ENCODE measurements around the gene IFIT1B.
A peak's percentile ranks its signal among the peaks of the same experiment; 100 is the strongest.

IFIT1B gene

GRCh38 chr10:89395141-89395540 is 17.3 kb downstream of the IFIT1B start:
- H3K4ac ChIP-seq (ENCODE audit: low read depth in 1 of 2, low read length in 2 of 2), result no peak overlapping the region
- peaks cover 4% of the 10 kb centered on the region for H3K79me1 ChIP-seq (replicated peaks; ENCODE audit: low read length, poor library complexity, severe bottlenecking)
- H2BK15ac ChIP-seq (ENCODE audit: low read depth, poor library complexity, severe bottlenecking), result no peak overlapping the region
- peaks cover 4% of the 10 kb centered on the region for H3K4me1 ChIP-seq (ENCODE audit: control insufficient read depth, insufficient read depth, low read depth, low read length)
- no peaks in the 10 kb centered on the region for H3K27me3 ChIP-seq (ENCODE audit: control insufficient read depth in 1 of 2, insufficient read depth in 1 of 2, low read length in 2 of 2)
- H2BK12ac ChIP-seq (ENCODE audit: low read length in 2 of 2), result peak overlapping the region; percentile 78 to 86
- H3K36me3 ChIP-seq (ENCODE audit: control insufficient read depth in 1 of 2, insufficient read depth in 2 of 2, low read depth in 1 of 2, low read length in 2 of 2), result peaks cover 0 to 25% of the 10 kb centered on the region in 2 experiments
- peak overlapping the region; percentile 77 for H4K8ac ChIP-seq (ENCODE audit: low read length)
- no peak overlapping the region for H2BK120ac ChIP-seq (ENCODE audit: low read depth, low read length)
- no peak overlapping the region for H3K4me2 ChIP-seq (ENCODE audit: low read length, poor library complexity, severe bottlenecking)
- no peak overlapping the region for H3K9ac ChIP-seq (ENCODE audit: low read length)
- H3K18ac ChIP-seq (ENCODE audit: low read depth in 1 of 2, low read length in 2 of 2), result peak overlapping the region; percentile 9 to 56
- no peaks in the 10 kb centered on the region for H3K9me3 ChIP-seq (ENCODE audit: control insufficient read depth, low read length)
- no peak overlapping the region for H3K27ac ChIP-seq (ENCODE audit: low read length, poor library complexity, severe bottlenecking)
- H3K14ac ChIP-seq (ENCODE audit: low read length in 2 of 2), result no peak overlapping the region
- no peak overlapping the region for H3K4me3 ChIP-seq (ENCODE audit: insufficient read depth in 1 of 2, low read depth in 1 of 2, low read length in 2 of 2)
- peak overlapping the region; percentile 69 for H4K91ac ChIP-seq (ENCODE audit: low read length)
- no peak overlapping the region for H3K23ac ChIP-seq (ENCODE audit: low read length in 2 of 2)
- DNase-seq, result no peak
- H2AK5ac ChIP-seq (ENCODE audit: low read length, severe bottlenecking), result no peak overlapping the region
- no peak overlapping the region for H2AFZ ChIP-seq (ENCODE audit: low read depth, low read length)
- no peak overlapping the region for H2BK5ac ChIP-seq (ENCODE audit: low read depth, low read length, poor library complexity, severe bottlenecking)
- 97% methylated on average over 2 of the region's 2 CpGs for WGBS

DNA sequence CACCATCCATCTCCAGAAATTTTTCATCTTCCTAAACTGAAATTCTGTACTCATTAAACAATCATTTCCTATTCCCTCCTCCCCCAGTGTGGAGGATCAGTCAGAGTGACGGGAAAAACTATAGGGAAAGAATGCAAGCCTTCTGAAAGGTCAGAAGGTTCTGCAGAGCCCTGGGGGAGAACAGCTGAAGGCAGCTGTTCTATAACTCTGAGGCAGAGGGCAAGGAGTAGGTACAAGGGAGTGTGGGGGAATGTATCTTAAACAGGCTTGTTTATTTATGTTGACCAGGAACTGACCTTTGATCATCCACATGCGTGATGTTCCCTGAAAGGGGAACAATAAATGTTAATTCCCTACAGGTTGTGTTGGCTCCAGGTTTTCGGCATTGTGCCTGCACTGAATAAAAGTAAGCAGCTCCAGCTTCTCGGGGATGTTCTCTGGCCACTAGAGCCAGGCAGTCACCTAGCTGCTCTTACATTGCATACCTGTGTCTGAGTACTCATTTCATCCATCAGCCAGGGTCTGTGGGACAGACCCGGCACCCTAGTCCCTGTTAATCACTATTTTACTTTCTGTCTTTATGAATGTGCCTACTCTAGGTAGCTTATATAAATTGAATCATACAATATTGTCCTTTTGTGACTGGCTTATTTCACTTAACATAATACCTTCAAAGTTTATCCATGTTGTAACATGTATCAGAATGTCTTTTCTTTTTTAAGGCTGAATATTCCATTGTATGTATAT is 20.3 kb downstream of the IFIT1B start:
- Histone ChIP-seq H3K4me2 (ENCODE audit: low read length, poor library complexity, severe bottlenecking) (no peak overlapping the region), H3K23ac (ENCODE audit: low read length in 2 of 2) (no peak overlapping the region), H3K9me3 (ENCODE audit: control insufficient read depth, low read length) (no peaks in the 10 kb centered on the region), H3K79me1 (replicated peaks; ENCODE audit: low read length, poor library complexity, severe bottlenecking) (peaks cover 4% of the 10 kb centered on the region), H2AFZ (ENCODE audit: low read depth, low read length) (no peak overlapping the region), H3K4me3 (ENCODE audit: insufficient read depth in 1 of 2, low read depth in 1 of 2, low read length in 2 of 2) (no peak overlapping the region), H3K4me1 (ENCODE audit: control insufficient read depth, insufficient read depth, low read depth, low read length) (peaks cover 2% of the 10 kb centered on the region), H3K18ac (ENCODE audit: low read depth in 1 of 2, low read length in 2 of 2) (peak overlapping the region in 1 of 2 experiments; percentile 48), H3K36me3 (ENCODE audit: control insufficient read depth in 1 of 2, insufficient read depth in 2 of 2, low read depth in 1 of 2, low read length in 2 of 2) (peaks cover 0 to 44% of the 10 kb centered on the region in 2 experiments), H3K14ac (ENCODE audit: low read length in 2 of 2) (no peak overlapping the region), H2BK120ac (ENCODE audit: low read depth, low read length) (peak overlapping the region; percentile 49), H2BK15ac (ENCODE audit: low read depth, poor library complexity, severe bottlenecking) (no peak overlapping the region), H4K91ac (ENCODE audit: low read length) (no peak overlapping the region), H2AK5ac (ENCODE audit: low read length, severe bottlenecking) (no peak overlapping the region), H3K9ac (ENCODE audit: low read length) (no peak overlapping the region), H3K27me3 (ENCODE audit: control insufficient read depth in 1 of 2, insufficient read depth in 1 of 2, low read length in 2 of 2) (no peaks in the 10 kb centered on the region), H2BK12ac (ENCODE audit: low read length in 2 of 2) (no peak overlapping the region), H3K27ac (ENCODE audit: low read length, poor library complexity, severe bottlenecking) (no peak overlapping the region), H2BK5ac (ENCODE audit: low read depth, low read length, poor library complexity, severe bottlenecking) (no peak overlapping the region), H4K8ac (ENCODE audit: low read length) (no peak overlapping the region), H3K4ac (ENCODE audit: low read depth in 1 of 2, low read length in 2 of 2) (peak overlapping the region in 1 of 2 experiments; percentile 67)
- DNase-seq, result peak; percentile 82
- WGBS, result 30% methylated on average over 4 of the region's 5 CpGs

GRCh38 chr10:89399956-89400355 is 22.1 kb downstream of the IFIT1B start:
- H2AK5ac ChIP-seq (ENCODE audit: low read length, severe bottlenecking), result no peak overlapping the region
- no peak overlapping the region for H4K8ac ChIP-seq (ENCODE audit: low read length)
- H3K4me3 ChIP-seq (ENCODE audit: insufficient read depth in 1 of 2, low read depth in 1 of 2, low read length in 2 of 2), result no peak overlapping the region
- H3K36me3 ChIP-seq (ENCODE audit: control insufficient read depth in 1 of 2, insufficient read depth in 2 of 2, low read depth in 1 of 2, low read length in 2 of 2), result peaks cover 0 to 59% of the 10 kb centered on the region in 2 experiments
- no peak overlapping the region for H3K14ac ChIP-seq (ENCODE audit: low read length in 2 of 2)
- H3K4ac ChIP-seq (ENCODE audit: low read depth in 1 of 2, low read length in 2 of 2), result no peak overlapping the region
- DNase-seq, result no peak
- peaks cover 4% of the 10 kb centered on the region for H3K79me1 ChIP-seq (replicated peaks; ENCODE audit: low read length, poor library complexity, severe bottlenecking)
- whole genome bisulfite sequencing, result no CpG with 5 or more reads among the region's 1 CpG
- H2BK12ac ChIP-seq (ENCODE audit: low read length in 2 of 2), result no peak overlapping the region
- H3K4me1 ChIP-seq (ENCODE audit: control insufficient read depth, insufficient read depth, low read depth, low read length), result no peaks in the 10 kb centered on the region
- H3K4me2 ChIP-seq (ENCODE audit: low read length, poor library complexity, severe bottlenecking), result no peak overlapping the region
- H3K27ac ChIP-seq (ENCODE audit: low read length, poor library complexity, severe bottlenecking), result no peak overlapping the region
- H3K23ac ChIP-seq (ENCODE audit: low read length in 2 of 2), result no peak overlapping the region
- peak overlapping the region in 1 of 2 experiments; percentile 23 for H3K18ac ChIP-seq (ENCODE audit: low read depth in 1 of 2, low read length in 2 of 2)
- no peak overlapping the region for H2BK15ac ChIP-seq (ENCODE audit: low read depth, poor library complexity, severe bottlenecking)
- H2BK120ac ChIP-seq (ENCODE audit: low read depth, low read length), result no peak overlapping the region
- no peak overlapping the region for H2BK5ac ChIP-seq (ENCODE audit: low read depth, low read length, poor library complexity, severe bottlenecking)
- no peaks in the 10 kb centered on the region for H3K9me3 ChIP-seq (ENCODE audit: control insufficient read depth, low read length)
- H4K91ac ChIP-seq (ENCODE audit: low read length), result no peak overlapping the region
- no peak overlapping the region for H3K9ac ChIP-seq (ENCODE audit: low read length)
- H3K27me3 ChIP-seq (ENCODE audit: control insufficient read depth in 1 of 2, insufficient read depth in 1 of 2, low read length in 2 of 2), result no peaks in the 10 kb centered on the region
- H2AFZ ChIP-seq (ENCODE audit: low read depth, low read length), result no peak overlapping the region

GRCh38 chr10:89403043-89403442 is 25.2 kb downstream of the IFIT1B start:
- no peak overlapping the region for H2BK15ac ChIP-seq (ENCODE audit: low read depth, poor library complexity, severe bottlenecking)
- H2BK12ac ChIP-seq (ENCODE audit: low read length in 2 of 2), result no peak overlapping the region
- H3K27me3 ChIP-seq (ENCODE audit: control insufficient read depth in 1 of 2, insufficient read depth in 1 of 2, low read length in 2 of 2), result no peaks in the 10 kb centered on the region
- no peak overlapping the region for H2AK5ac ChIP-seq (ENCODE audit: low read length, severe bottlenecking)
- H2AFZ ChIP-seq (ENCODE audit: low read depth, low read length), result no peak overlapping the region
- no peak overlapping the region for H3K4me3 ChIP-seq (ENCODE audit: insufficient read depth in 1 of 2, low read depth in 1 of 2, low read length in 2 of 2)
- peaks cover 0 to 44% of the 10 kb centered on the region in 2 experiments for H3K36me3 ChIP-seq (ENCODE audit: control insufficient read depth in 1 of 2, insufficient read depth in 2 of 2, low read depth in 1 of 2, low read length in 2 of 2)
- H3K4me1 ChIP-seq (ENCODE audit: control insufficient read depth, insufficient read depth, low read depth, low read length), result no peaks in the 10 kb centered on the region
- H3K4me2 ChIP-seq (ENCODE audit: low read length, poor library complexity, severe bottlenecking), result no peak overlapping the region
- no peak overlapping the region for H2BK5ac ChIP-seq (ENCODE audit: low read depth, low read length, poor library complexity, severe bottlenecking)
- peaks cover 2% of the 10 kb centered on the region for H3K79me1 ChIP-seq (replicated peaks; ENCODE audit: low read length, poor library complexity, severe bottlenecking)
- 100% methylated on average over 1 of the region's 2 CpGs for WGBS
- H3K4ac ChIP-seq (ENCODE audit: low read depth in 1 of 2, low read length in 2 of 2), result no peak overlapping the region
- no peak overlapping the region for H4K8ac ChIP-seq (ENCODE audit: low read length)
- no peak overlapping the region for H3K23ac ChIP-seq (ENCODE audit: low read length in 2 of 2)
- H3K9me3 ChIP-seq (ENCODE audit: control insufficient read depth, low read length), result no peaks in the 10 kb centered on the region
- no peak overlapping the region for H4K91ac ChIP-seq (ENCODE audit: low read length)
- H3K14ac ChIP-seq (ENCODE audit: low read length in 2 of 2), result no peak overlapping the region
- no peak overlapping the region for H3K18ac ChIP-seq (ENCODE audit: low read depth in 1 of 2, low read length in 2 of 2)
- no peak overlapping the region for H3K27ac ChIP-seq (ENCODE audit: low read length, poor library complexity, severe bottlenecking)
- no peak overlapping the region for H3K9ac ChIP-seq (ENCODE audit: low read length)
- no peak overlapping the region for H2BK120ac ChIP-seq (ENCODE audit: low read depth, low read length)
- DNase-seq, result no peak

All from mesenchymal stem cell (in vitro differentiated cells and primary cell).